ENCODE measurements around the gene SHC3.

DNA sequence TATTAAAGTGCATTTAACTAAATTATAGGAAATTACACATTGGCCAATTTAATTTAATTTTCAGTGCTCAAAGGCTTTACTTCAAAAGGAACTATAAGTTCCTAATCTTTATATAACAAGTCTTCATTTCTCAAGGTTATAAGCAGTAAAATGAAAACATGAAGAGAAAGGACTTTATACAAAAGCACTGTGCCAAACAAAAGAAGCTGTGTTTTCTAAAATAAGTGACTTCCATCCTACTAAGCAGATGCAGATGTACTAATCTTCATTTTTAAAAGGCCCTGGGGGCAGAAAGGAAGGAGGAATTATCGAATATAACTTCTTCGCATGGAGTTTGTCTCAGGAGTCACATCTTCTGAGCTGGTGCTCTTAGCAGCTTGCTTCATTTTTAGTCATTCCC, 81.4 kb downstream of the SHC3 start:
- TF ChIP-seq CTCF (IDR thresholded peaks at IDR 0.05) (no peak), POLR2A (IDR thresholded peaks at IDR 0.05) (no peak)

All from body of pancreas (tissue), 4 donors.